ENCODE measurements around the gene C2CD4C. TPM values are rescaled to one million over a fixed set of nuclear protein-coding genes. Genes with fewer than 3 reads are reported as not detected.

C2CD4C gene
- total RNA-seq, 4 donors from 2014 or later: 2.4 to 2.5 TPM; not detected in 2

DNA sequence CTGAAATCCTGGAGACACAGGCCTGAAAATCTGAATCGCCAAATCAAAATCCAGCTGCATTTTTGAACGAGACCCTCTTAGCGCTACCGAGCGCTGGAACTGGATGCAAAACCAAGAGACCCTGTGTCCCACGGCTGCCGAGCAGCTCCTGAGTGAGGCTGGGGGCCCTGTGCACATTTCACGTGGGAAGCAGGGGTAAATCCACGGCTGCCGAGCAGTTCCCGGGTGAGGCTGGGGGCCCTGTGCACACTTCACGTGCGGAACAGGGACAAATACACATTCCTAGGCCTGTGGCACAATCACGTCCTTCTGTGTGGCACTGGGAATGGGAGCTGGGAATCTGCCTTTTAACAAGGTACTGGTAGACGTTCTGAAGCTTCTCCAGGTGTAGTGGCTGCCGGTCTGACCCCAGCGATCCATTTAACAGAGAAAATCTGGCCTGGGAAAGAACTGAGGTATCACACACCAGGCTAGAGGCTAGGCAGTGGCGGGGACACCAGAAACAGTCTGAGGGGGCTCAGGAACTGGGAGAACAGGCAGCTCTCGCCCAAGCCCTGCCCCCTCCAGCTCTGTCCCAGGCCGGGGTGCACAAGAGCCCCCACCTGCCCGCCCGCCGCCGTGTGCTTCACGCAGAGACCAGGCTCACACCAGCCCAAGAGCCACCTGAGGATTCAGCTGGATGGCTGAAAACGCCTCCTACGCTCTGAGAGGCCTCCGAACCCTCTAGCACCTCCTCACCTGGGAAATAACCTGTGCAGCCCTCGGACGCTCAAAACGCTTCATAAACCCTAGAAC lies 11.0 kb upstream of the C2CD4C start:
- no peak overlapping the region for H3K4me3 ChIP-seq
- DNase-seq: no peak
- intact Hi-C loops (cut with DNase I; ENCODE audit: low total_unique reads): no loop called here

GRCh38 chr19:418761-419671 lies 10.1 kb upstream of the C2CD4C start:
- H3K4me1 ChIP-seq: no peaks in the 10 kb centered on the region
- no peaks in the 10 kb centered on the region for H3K9me3 ChIP-seq
- H3K36me3 ChIP-seq: no peaks in the 10 kb centered on the region
- peak overlapping the region in 1 of 2 donors; percentile 4 for H3K27ac ChIP-seq
- DNase-seq: peak in 1 of 2 donors; percentile 30
- TF ChIP-seq POLR2A (IDR thresholded peaks at IDR 0.05): no peak
- TF ChIP-seq, protein P1, sequence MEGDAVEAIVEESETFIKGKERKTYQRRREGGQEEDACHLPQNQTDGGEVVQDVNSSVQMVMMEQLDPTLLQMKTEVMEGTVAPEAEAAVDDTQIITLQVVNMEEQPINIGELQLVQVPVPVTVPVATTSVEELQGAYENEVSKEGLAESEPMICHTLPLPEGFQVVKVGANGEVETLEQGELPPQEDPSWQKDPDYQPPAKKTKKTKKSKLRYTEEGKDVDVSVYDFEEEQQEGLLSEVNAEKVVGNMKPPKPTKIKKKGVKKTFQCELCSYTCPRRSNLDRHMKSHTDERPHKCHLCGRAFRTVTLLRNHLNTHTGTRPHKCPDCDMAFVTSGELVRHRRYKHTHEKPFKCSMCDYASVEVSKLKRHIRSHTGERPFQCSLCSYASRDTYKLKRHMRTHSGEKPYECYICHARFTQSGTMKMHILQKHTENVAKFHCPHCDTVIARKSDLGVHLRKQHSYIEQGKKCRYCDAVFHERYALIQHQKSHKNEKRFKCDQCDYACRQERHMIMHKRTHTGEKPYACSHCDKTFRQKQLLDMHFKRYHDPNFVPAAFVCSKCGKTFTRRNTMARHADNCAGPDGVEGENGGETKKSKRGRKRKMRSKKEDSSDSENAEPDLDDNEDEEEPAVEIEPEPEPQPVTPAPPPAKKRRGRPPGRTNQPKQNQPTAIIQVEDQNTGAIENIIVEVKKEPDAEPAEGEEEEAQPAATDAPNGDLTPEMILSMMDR (IDR thresholded peaks at IDR 0.05): no peak
- H3K27me3 ChIP-seq: no peaks in the 10 kb centered on the region
- no peak overlapping the region for H3K4me3 ChIP-seq
- intact Hi-C loops (cut with DNase I; ENCODE audit: low total_unique reads): no loop called here

More for the DNA sequence above, 11.0 kb upstream of the C2CD4C start:
- H3K27me3 ChIP-seq: no peaks in the 10 kb centered on the region
- H3K9me3 ChIP-seq: no peaks in the 10 kb centered on the region
- no peak overlapping the region for H3K27ac ChIP-seq
- H3K4me1 ChIP-seq: no peaks in the 10 kb centered on the region
- H3K36me3 ChIP-seq: no peaks in the 10 kb centered on the region
- no peak for TF ChIP-seq POLR2A (IDR thresholded peaks at IDR 0.05)
- TF ChIP-seq, protein P1 (IDR thresholded peaks at IDR 0.05): no peak

GRCh38 chr19:416416-416815 lies 7.5 kb upstream of the C2CD4C start:
- no peaks in the 10 kb centered on the region for H3K36me3 ChIP-seq
- no peak overlapping the region for H3K27ac ChIP-seq
- no peak overlapping the region for H3K4me3 ChIP-seq
- no peaks in the 10 kb centered on the region for H3K27me3 ChIP-seq
- intact Hi-C loops (cut with DNase I; ENCODE audit: low total_unique reads): no loop called here
- TF ChIP-seq POLR2A (IDR thresholded peaks at IDR 0.05): no peak
- TF ChIP-seq, protein P1 (IDR thresholded peaks at IDR 0.05): no peak
- DNase-seq: no peak
- no peaks in the 10 kb centered on the region for H3K9me3 ChIP-seq
- no peaks in the 10 kb centered on the region for H3K4me1 ChIP-seq

DNA sequence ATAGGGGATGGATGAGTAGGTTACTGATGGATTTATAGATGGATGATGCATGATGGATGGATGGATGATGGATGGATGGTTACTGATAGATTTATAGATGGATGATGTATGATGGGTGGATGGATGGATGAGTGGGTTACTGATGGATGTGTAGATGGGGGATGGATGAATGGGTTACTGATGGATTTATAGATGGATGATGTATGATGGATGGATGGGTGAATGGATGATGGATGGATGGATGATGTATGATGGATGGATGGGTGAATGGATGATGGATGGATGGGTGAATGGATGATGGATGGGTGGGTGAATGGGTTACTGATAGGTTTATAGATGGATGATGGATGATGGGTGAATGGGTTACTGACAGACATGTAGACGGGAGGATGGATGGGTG lies 6.3 kb upstream of the C2CD4C start:
- Histone ChIP-seq H3K9me3 (no peaks in the 10 kb centered on the region), H3K27ac (no peak overlapping the region), H3K27me3 (no peaks in the 10 kb centered on the region), H3K4me1 (no peaks in the 10 kb centered on the region), H3K4me3 (no peak overlapping the region), H3K36me3 (no peaks in the 10 kb centered on the region)
- intact Hi-C loops (cut with DNase I; ENCODE audit: low total_unique reads): no loop called here
- DNase-seq: no peak
- TF ChIP-seq, protein P1 (IDR thresholded peaks at IDR 0.05): no peak
- no peak for TF ChIP-seq POLR2A (IDR thresholded peaks at IDR 0.05)

All from uterus (tissue), 4 donors.